NCI-H510A (cell line): Measurements from ENCODE around the gene EEF2.

Source experiments
- DNase-seq: peaks from one replicate; lab custom pipeline; 2025; lab: John Stamatoyannopoulos, UW

Gene EEF2

DNA sequence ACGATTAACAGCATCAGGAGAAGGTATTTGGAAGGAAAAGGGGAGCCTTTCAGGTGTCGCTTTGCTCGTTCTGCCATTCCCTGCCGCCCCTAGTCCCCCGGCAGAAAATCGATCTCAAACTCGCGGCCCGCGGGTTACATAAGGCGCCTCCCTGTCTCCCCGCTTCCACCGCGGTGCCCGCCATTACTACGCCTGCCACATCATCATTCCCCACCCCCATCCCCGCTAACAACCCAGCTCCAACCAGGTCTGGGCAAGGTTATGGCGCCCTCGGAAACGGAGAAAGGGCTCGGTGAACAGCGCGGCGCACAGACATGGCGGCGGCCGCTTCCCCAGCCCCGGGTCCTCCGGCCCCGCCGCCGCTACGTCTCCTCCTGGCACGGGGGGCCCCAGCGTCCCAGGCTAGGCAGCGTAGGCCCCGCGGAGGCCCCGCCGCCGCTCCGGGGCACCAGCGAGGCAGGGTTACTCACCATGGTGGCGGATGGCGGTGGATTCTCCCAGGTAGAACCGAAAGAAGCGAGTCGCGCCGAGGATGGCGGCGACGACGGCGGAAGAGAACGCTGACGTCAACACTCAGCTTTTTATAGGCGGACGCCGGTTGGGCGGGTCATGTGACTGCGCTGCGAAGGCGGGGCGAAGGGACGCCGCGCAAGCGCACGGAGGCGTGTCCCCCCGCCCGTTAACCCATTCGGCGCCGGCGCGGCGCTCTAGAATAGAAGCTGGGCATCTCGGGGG, at the start of gene EEF2:
Gene EEF2, minus strand, starts transcription at position 556 of the 735 bp plus-strand sequence. Its CDS starts 83 bp downstream, at position 473.
- peak; percentile 79 for DNase-seq

DNA sequence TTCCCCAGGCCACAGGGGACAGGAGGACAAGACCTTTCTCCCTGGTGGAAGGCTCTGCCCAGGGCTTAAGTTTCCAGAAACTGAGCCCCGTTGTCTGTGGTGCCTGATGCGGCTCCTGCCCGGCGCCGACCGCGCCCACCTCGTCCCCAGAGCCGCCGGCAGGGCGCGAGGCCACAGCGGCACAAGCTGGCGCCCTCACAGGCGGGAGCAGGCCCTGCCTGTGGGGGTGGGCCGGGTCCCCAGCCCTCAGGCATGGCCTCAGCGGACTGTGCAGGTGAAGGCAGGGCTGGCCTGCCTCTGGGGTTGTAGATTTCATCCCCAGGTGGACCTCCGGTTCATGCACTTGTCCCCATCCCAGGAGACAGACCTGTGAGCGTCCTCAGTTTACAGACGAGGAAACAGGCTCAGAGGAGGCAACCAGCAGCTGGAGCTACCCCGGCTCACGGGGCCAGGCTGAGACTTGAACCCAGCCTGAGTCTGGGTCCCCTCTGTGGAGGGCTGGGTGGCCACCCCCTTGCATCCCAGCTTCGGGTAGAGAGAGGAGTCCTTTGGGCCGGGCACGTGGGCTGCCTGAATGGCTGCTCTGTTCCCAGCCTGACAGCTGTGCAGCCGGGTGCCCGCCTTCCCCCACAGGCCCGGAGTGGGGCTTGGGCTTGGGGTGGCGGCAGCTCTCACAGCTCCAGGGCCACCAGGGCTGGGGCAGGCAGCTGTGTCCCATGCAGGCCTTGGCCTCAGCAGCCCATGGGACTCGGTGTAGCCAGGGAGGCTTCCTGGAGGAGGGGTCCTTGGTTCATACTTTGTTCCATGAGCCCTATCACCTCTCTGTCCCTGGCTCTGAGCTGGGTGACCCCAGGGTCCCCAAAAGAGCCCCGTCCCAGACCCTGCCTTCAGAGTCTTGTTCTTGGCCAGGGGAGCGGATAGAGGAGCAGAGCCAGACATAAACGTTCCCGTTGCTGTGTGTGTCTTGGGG, 49.1 kb upstream of the EEF2 start:
- DNase-seq, result no peak

DNA sequence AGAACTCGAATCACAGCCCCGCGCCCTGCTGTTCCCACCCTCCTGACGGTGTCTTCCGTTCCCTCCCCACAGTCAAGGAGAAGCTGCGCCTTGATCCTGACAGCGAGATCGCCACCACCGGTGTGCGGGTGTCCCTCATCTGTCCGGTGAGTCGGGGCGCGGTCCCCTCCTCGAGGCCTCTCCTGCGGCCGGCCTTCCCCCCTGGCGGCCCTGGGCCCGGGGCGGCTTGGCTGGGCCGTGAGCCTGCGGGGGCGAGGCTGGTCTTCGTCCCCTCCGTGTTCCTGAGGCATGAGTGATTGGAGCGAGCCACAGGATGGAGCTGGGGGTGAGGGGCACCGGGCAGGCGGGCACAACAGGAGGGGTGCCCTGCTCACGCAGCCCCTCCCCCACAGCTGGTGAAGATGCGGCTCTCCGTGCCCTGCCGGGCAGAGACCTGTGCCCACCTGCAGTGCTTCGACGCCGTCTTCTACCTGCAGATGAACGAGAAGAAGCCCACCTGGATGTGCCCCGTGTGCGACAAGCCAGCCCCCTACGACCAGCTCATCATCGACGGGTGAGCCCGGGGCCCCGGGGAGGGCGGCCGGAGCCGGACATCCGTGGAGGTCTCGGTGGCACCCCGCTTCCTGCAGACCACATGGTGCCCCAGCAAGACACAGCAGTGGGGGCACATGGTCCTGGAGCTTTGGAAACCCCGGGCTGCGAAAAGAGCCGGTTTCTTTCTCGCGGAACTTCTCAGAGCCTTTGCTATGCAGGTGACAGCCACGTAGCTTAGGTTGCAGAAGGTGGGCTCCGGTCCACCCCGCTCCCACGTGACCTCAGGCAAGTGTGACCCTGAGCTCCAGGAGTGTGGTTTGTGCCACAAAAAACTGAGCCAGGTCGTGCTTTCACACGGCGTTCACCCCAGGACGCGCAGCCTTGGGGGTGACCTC, 48.0 kb upstream of the EEF2 start:
- DNase-seq, result no peak

DNA sequence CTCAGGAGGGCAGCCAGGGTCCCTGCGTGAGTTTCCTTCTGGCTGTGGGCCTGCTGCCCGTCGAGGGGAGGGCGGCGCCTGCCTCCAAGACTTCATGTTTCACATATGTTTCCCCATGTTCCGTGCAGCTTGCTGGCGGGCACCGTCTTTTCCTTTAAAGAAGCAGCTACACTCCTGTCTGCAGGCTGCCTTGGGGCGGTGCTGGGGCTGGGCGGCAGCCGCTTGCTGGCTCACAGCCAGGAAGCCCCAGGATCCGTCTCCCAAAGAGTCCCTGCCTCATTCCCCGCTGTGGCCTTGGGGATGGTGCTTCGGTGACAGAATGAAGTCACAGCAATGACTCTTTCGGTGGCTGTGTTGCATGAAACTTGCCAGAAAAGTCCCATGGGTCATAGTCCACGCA, 47.2 kb upstream of the EEF2 start:
- DNase-seq, result no peak

DNA sequence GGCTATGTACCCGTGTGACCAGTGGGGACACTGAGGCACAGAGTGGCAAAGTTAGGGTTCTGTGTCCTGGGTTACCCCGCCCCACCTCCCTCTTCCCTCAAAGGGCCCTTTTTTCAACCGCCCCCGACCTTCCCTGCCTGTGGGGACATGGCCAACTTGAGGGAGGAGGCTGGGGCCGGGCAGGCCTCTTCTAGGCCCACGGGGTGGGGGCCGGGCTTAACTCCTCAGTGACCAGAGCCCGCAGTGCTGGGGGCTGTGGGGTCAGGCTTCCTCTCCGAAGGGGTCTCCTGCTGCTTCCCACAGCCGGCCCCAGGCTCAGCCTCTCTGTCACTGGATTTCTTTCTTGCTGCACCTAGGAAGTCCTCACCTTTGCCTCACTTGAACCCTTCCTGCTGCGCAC, 46.2 kb upstream of the EEF2 start:
- no peak for DNase-seq

DNA sequence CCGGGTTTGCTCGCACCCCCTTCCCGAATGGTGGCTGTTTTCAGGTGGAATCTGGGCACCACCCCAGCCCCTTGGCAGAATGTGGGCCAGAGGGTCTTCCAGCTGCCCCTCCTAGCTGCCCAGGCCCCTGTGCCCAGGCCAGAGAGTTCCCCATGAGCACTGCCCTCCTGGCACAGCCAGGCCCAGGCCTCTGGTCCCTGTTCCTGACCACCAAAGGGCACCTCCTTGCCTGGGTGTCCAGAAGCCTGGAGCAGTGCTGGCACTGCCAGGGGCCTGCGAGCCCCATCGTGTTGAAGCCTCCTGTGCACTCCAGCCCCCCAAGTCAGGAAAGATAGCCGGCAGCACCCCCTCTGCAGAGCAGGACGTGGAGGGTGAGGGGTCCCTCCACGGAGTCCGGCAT, 45.7 kb upstream of the EEF2 start:
- DNase-seq, result no peak

DNA sequence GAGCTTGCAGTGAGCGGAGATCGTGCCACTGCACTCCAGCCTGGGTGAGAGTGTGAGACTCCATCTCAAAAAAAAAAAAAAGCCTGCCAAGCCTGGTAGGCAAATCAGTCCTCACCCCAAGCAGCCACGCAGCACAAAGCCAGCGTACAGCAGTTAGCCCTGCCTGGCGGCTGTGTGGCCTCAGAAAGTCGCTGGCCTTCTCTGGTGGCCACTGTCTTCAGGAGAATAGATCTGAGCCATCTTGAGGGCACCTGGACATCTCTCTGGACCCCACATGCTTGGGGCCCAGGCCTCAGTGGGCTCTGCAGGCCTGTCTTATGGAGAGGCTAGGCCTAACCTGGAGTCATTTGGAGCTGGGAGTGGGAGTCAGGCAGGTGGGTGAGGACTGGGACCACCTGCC, 45.3 kb upstream of the EEF2 start:
- no peak for DNase-seq

DNA sequence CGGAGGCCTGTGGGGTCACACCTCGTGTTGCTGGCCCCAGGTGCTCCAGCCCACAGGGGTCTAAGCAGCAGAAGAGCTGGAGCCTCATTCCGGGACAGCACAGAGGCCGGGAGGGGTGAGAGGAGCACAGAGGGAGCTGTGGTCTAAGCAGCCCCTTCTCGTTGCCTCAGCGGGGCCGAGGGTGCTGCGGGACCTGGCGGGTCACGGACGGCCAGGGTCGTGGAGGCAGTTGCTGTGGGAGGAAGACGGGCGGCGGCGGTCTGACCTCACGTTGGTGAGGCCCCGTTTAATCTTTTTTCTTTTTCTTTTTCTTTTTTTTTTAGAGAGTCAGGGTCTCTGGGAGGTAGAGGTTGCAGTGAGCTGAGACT, 44.0 kb upstream of the EEF2 start:
- DNase-seq, result no peak

DNA sequence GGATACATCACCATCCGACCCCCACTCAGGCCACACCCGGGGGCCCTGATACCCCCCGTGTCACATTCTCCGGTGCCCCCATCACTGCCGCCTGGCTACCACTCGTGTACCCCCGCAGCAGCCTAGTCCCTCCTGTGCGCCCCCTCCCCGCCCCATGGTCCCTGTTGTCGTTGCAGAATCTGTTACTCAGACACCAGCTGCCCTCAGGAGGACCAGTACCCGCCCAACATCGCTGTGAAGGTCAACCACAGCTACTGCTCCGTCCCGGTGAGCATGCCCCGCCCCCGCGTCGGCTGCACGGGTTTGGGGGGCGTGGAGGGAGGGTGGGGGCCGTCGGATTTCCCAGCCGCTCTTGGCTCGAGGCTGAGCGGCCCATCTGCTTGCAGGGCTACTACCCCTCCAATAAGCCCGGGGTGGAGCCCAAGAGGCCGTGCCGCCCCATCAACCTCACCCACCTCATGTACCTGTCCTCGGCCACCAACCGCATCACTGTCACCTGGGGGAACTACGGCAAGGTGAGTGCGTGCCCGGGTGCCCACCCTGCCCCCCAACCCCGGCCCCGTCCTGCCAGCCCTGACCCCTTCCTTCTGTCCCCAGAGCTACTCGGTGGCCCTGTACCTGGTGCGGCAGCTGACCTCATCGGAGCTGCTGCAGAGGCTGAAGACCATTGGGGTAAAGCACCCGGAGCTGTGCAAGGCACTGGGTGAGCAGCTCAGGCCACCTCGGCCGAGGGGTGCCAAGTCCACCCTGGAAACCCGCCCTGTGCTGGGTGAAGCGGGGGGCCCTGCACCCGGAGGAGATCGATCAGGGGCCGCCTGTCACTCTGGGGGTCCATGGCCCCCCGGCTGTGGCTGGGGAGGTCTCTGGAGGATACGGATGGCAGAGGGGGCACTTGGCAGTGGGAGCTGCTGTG, 43.3 kb upstream of the EEF2 start:
- no peak for DNase-seq

DNA sequence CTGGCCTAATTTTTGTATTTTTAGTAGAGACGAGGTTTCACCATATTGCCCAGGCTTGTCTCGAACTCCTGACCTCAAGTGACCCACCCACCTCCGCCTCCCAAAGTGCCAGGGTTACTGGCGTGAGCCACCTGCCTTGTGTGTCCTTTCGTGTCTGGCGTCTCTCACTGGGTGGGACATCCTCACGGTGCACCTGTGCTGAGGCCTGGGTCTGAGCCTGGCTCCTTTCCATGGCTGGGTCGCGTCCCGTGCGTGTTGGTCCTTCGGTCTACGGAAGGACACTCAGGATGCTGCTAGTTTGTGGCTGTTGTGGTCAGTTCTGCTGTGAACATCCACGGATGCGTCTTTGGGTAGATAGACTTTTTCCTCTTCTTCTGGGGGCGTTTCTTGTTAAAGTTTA, 41.9 kb upstream of the EEF2 start:
- no peak for DNase-seq

DNA sequence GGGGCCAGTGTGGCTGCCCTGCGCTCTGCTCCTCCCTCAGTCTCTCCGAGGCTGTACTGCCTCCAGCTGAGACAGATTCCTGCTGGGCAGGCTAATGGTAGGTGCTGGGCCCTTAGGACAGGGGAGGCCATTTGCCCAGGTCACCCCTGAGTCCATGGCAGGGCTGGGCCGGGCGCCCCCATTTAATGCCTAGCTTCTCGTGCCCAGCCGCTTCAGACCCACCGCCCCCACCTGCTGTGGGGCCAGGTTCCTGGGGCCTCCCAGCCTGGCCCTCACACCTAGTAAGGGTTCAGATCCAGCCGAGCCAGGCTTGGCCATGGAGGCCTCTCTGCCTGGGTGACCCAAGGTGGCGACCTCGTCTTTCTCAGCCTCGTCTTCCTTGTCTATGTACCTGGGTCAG, 40.1 kb upstream of the EEF2 start:
- DNase-seq, result no peak

DNA sequence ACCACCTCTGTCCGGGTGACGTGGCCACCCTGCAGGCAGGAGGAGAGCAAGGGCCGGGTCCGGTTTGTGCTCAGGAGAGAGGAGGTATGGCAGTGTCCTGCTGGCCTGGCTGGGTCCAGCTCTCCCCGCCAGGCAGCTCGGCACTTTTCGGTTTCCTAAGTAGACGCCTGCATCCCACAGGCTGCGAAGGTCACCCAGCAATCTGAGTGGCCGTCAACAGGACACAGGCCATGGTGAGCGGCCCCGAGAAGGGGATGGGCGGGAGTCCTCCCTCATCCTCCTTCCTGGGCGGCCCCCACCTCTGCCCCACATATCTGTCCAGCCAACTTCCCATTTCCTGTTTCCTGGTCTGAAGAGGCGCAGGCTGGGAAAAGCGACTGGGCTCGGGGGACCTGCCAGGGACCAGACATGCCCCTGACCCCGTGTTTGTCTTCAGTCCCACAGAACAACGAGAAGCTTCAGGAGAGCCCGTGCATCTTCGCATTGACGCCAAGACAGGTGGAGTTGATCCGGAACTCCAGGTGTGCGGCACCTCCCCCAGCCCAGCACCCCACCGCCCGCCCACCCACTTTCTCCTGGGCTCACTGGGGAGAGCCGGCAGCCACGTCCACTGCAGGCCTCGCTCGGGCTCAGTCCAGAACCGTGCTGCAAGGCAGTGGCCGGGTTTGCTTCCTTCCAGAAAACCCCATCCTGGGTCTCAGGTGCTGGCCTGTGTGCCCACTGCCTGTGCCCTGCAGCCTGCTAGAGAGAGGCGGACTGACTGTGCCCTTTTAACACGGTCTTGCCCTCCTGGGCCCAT, 38.5 kb upstream of the EEF2 start:
- no peak for DNase-seq

DNA sequence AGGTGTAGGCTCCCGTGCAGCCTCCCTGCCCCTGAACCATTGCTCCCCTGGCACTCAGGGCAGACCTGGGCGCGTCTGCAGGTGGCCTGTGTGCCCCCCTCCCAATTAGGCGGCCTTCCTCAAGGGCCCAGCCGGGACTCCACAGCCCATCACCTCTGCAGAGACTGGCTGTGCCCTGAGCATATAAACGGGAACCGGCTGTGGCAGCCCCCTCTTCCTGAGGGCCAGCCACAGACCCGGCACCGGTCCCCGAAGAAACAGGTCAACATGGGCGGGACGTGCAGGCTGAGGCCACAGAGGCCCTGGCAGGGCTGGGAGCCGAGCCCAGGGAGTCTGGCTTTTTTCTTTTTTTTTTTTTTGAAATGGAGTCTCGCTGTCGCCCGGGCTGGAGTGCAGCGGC, 34.3 kb upstream of the EEF2 start:
- no peak for DNase-seq

DNA sequence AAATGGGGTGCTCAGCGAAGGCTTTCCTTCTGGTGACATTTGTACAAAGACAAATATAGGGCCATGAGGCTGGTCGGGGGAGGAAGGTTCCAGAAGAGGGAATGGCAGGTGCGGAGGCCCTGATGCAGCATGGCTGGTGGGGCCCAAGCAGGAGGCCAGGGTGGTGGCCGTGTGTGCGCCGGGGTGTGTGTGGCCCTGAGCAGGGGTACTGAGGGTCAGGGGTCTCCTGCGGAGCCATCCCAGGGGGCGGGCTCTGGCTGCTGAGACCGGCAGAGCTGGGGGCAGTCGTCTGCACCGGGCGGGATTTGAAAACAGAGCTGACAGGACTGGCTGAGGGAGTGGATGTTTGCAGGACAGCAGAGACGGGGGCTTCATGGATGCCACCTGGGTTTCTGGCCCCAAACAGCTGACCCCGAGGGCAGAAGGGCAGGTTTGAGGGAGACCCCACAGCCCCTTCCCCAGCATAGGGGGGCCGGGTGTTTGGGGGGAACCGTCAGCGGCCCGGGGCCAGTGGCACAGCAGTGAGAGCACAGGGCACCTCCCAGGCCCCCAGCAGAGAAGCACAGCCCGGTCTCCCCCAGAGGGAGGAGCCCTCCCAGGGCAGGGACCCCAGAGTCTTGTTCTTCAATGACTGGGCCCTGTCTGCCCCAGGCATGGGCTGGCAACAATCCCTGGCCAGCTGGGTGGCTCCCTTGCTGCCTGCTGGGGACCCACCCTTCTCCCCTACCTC, 33.7 kb upstream of the EEF2 start:
- no peak for DNase-seq

DNA sequence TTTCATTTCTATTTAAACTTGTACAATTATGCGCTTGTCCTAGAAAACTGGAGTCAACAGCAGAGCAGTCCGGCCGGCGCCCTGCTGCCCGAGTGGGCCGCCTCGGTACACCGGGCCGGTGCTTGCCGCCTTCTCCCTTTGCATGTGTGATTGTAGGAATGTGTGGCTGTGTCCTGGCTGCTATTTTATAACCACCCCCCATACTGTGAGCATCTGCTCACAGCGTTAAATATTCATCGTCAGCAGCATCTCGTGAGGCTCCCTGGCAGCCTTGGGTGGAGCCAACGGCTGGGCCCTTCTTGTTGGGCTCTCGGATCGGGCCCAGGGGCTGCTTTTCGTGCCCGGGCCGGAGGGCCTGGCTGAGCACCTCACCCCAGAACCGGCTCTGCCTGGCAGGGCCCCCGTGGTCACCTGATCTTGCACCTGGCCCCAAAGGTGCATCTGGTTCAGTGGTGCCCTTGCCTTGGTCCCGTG, 32.9 kb upstream of the EEF2 start:
- no peak for DNase-seq

DNA sequence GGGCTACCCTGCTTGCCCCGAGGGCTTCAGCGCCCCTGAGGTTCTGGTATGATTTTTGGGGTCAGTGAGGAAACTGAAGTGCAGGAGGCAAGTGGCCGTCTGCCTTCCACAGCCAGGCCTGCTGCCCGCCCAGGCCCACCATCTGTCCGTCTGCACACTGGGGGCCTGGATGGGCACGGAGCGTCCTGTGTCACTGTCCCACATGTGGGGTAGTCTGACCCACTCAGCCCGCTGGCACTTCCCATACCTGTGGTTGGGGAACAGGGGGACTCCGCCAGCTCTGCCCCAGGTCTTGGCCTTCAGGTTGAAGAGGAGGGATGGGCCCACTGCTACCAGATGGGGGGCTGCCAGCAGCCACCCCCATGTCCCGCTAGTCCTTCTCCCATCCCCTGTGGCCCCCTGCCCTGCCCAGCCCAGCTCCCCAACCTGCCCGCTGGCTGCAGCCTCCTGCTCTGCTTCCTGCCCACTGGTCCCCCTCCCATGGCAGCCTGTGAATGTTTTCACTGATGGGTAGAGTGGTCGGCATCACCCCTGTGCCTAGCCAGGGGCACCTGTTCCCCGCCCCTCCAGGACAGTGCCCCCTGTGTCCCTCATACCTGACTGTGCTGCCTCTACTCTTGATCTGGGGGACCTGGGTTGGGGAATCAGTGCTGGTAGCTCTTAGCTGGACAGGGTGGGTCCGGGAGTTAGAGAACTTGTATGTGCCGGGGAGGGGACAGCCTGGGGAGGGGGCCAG, 31.8 kb upstream of the EEF2 start:
- no peak for DNase-seq

DNA sequence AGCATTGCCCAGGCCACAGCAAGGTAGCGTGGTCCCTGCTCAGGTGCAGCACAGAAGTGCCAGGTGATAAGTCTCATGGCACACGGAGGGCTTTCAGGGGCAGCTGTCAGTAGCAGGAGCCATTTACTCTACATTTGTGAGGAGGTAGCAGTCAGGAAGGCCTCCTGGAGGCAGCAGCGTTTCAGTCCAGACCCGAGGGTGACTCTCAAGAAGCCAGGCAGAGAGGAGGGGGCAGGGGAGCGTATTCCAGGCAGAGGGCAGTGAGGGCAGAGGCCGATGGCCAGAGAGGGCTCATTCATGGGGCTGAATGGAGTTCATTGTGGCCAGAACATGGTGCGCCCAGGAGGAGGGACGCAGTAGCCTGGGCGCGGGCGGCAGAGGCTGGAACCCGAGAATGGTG, 31.2 kb upstream of the EEF2 start:
- no peak for DNase-seq

DNA sequence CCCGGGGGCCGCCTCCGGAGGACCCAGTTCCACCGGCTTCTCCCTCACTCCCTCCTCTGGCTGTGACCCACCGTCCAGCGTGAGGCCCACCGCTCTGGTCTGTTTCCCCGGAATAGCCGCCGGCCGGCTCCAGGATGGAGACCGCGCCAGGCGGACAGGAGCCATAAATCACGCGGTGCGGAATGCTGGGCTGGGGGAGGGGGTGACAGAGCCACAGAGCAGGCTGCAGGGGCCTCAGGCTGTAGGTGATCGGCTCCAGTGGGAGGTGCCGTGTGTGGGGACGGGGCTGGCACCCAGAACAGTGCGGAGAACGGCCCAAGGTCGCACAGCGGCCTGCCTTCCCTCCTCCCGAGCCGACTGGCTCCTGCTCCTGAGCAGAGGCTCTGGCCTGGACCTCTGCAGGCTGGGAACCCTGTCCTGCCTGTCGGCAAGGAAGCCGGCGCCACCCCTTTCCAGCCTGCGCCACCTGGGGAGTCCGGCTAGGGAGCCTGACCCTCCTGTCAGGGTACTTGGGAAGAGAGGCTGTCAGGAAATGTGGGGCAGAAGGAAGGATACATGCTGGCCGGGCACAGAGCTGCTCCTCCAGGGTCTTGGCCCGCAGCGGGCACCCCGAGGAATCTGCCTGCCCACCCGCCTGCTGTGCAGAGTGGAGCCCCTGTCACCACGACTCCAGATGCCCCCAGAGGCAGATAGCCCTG, 30.6 kb upstream of the EEF2 start:
- no peak for DNase-seq
